Activated gamma-delta T cell treated with Interleukin-2 at 50 U/mL for 16 hours (primary cell): Measurements from ENCODE around the gene KRTAP3-1.

ENCODE experiments used
- DNase-seq: peaks from one replicate; pipeline ENCODE4 v3.0.0-alpha.2; 2020

Gene KRTAP3-1

GRCh38 chr17:40974366-40974765, 34.6 kb downstream of the KRTAP3-1 start:
- DNase-seq, result no peak

DNA sequence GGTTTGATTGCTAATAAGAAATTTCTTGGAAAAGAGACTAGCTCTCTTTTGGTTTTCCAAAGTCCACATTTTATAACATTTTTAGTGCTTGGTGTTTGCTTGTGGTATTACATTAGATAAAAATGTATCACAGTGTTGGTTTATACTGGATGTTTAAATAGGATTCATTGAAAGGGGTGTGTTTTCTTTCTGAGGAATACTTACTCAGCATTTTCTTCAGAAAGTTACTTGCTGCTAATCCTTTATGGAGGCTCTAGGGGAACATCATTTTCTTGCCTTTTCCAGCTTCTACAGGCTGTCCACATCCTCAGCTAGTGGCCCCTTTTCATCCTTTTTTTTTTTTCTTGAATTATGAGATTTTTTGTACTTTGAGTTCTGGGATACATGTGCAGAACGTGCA, 41.3 kb downstream of the KRTAP3-1 start:
- no peak for DNase-seq

DNA sequence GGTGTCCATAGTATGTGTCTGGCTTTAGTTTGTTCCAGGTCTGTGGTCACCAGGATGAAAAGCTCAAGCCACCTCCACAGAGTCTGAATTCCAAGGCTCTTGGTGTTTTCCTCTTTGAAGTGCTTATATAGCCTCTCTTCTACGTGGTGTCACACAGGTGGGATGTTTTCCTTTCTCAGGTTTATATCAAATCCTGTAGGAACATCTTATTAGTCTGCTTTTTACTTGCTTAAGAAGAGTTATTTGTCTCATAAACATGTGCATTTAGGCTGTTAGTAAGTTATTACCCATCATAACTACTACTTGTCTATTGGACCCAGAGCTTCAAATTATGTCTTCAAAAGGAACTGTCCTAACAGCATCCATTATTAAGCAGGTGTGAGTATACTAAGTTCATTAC, 42.1 kb downstream of the KRTAP3-1 start, which contains the start of gene KRT39:
KRT39 (minus strand) TSS at position 101 of the 400 bp plus-strand sequence; CDS start at position 9, 92 bp downstream.
- no peak for DNase-seq

- DNase-seq, result no peak
Observed at GRCh38 chr17:40963838-40964237, 45.1 kb downstream of the KRTAP3-1 start.

DNA sequence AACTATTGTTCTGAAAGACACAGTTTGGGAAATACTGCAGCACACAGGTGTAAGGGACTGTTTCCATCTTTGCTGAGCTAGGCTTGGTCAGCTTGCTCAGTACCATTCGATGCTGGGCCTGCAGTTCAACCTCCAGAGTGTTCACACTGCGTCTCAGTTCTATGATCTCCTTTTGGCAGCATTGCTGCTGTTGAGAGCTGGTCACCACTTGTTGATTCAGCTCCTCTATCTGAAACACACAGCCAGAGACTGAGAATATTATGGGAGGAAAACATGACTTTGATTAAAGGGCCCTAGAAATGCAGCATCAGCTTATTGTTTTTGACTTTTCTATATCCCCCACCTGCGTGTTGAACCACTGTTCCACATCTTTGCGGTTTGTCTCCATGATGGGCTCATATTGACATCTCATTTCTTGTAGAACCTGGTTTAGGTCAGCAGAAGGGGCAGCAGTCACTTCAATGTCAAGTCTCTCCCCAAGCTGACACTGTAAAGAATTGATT, 46.8 kb downstream of the KRTAP3-1 start:
- no peak for DNase-seq

- no peak for DNase-seq
Observed at GRCh38 chr17:40961591-40961990, 47.3 kb downstream of the KRTAP3-1 start.

- DNase-seq, result no peak
Observed at GRCh38 chr17:40960144-40960543, 48.8 kb downstream of the KRTAP3-1 start.
